BJ (cell line): ENCODE data around the gene PTPA. TPM values are rescaled to one million over a fixed set of nuclear protein-coding genes. Genes with fewer than 3 reads are reported as not detected.

Experiments used
- CTCF ChIA-PET: fragments of 350-600 bp; formaldehyde crosslinking; extraction: SDS; loops from one replicate; lab custom pipeline; 2021; ENCODE audit warnings: antibody characterized with exemption, inconsistent platforms; lab: Yijun Ruan, JAX
- POLR2A ChIA-PET: fragments of 300-600 bp; sonication (Branson Sonifier 250); formaldehyde crosslinking; extraction: SDS; loops from one replicate; lab custom pipeline; 2021; ENCODE audit warnings: antibody characterized with exemption; lab: Charles Lee
- DNase-seq: peaks from one replicate; pipeline ENCODE4 v3.0.0-alpha.2; 2011; ENCODE audit warnings: low read depth
- H3K27me3 ChIP-seq: 2 replicates; pipeline ENCODE4 v1.6.0; 2011; ENCODE audit warnings: low read length; ENCODE audit not compliant: control insufficient read depth, insufficient read depth
- H3K36me3 ChIP-seq: 2 replicates; pipeline ENCODE4 v1.5.1; 2011; ENCODE audit warnings: low read length; ENCODE audit not compliant: control insufficient read depth, insufficient read depth
- H3K4me3 ChIP-seq: 2 replicates; pipeline ENCODE4 v1.5.1; 2011; ENCODE audit warnings: low read depth, mild to moderate bottlenecking, control low read depth, low read length
- CTCF ChIP-seq: IDR thresholded peaks from 2 replicates; pipeline ENCODE4 v1.5.1; 2011; ENCODE audit warnings: low read depth, mild to moderate bottlenecking, control low read depth, inconsistent platforms, low read length, moderate library complexity; ENCODE audit not compliant: insufficient read depth
- polyA plus RNA-seq: library from polyadenylated mRNA; depleted of rRNA; stranded (reverse); fragments of >200 nt; gene quantifications from 2 replicates; pipeline ENCODE4 v1.2.3, GENCODE V29; 2011

PTPA gene
- polyA plus RNA-seq, 1 experiment: 251 TPM

DNA sequence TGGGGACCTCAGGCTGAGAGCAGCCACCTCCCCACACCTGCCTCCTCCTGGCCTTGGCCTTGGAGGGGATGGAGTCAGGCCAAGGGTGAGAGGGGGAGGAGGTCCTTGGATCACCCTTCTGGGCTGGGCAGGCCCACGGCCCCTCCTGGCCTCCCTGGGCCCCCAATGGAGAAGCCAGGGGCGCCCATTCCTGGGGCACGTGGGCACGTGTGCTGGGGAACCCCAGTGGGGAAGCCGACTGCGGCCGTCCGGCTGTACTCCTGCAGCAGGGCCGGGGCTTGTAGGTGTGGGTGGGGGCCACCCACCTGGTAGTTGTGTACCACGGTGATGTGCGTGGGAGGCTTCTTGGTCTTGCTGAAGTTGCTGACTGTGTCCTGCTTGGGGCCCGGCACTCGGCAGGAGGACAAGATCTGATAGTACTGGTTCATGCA is 9.1 kb upstream of the PTPA start:
- DNase-seq: no peak
- TF ChIP-seq CTCF: no peak
- ChIA-PET POLR2A (no interaction called here), CTCF (interaction anchor here (1.2 kb wide), 1 partner anchor 21 kb away, joined by 3 read pairs; the partner anchor contains the start of gene DOLPP1)
- peaks cover 16% of the 10 kb centered on the region for H3K36me3 ChIP-seq
- H3K4me3 ChIP-seq: no peak overlapping the region
- no peaks in the 10 kb centered on the region for H3K27me3 ChIP-seq

DNA sequence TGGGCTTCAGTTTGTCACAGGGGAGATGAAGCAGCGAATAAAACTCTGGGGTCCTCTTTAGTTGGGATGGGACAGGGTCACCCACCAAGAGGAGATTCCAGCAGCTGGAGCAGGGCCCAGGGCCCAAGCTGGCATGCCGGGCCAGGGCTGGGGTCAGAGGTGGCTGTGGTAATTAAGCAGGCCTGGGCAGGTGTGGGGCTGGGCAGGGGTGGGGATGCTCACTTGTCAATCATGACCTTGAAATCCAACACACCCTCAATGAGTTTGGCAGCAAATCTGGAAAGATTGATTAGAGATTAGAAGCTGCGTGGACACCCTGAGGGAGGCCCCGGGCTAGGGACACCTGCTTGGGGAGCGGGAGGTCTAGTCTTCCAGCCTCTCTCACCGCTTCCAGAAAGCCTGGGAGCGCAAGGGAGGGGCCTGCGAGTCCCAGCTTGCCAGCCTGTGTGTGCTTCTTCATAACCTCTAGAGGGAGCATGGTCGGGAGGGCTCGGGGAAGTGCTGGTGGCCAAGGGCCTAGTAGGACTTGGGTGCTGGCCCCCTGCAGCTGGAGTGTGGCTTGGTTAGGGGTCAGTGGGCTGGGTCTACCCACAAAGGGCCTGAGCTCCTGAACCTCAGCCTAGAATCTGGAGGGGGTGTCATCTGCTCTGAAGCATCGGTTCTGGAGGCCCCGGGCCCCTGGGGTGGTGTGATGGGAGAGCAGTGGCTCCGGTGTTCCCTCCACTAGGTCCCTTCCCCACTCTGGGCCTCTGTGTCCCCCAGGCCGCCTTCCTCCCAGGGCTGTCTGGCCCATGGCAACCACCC is 8.2 kb upstream of the PTPA start:
- ChIA-PET CTCF (interaction anchor here (0.6 to 1.1 kb wide), 4 partner anchors 9 to 67 kb away, joined by 3 to 5 read pairs (median 4); partner anchors contain the start of genes DOLPP1 and PTPA), POLR2A (no interaction called here)
- peaks cover 18% of the 10 kb centered on the region for H3K36me3 ChIP-seq
- no peaks in the 10 kb centered on the region for H3K27me3 ChIP-seq
- H3K4me3 ChIP-seq: no peak overlapping the region
- DNase-seq: no peak
- peak; percentile 71 for TF ChIP-seq CTCF

DNA sequence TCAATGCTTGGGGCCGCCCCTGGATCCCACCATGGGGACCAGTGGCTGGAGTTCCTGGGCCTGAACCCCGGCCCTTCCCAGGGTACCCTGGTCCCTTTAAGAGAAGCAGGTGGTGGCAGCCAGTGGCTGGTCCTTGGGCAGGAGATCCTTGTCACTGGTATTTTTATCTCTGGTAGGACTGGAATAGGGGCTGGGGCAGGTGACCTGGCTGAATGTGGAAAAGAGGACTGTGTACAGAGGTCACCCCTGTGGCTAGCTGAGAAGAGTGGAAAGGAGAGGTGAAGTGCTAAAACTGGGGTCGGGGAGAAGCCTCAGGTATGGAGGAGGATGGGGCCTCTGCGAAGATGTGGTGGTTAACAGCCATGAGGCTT is 7.6 kb upstream of the PTPA start:
- POLR2A ChIA-PET: no interaction called here
- CTCF ChIA-PET: interaction anchor here (0.8 to 1.1 kb wide), 3 partner anchors 8 to 23 kb away, joined by 3 to 5 read pairs (median 5); partner anchors contain the start of genes DOLPP1 and PTPA
- H3K4me3 ChIP-seq: no peak overlapping the region
- H3K36me3 ChIP-seq: peaks cover 18% of the 10 kb centered on the region
- no peaks in the 10 kb centered on the region for H3K27me3 ChIP-seq
- no peak for TF ChIP-seq CTCF
- DNase-seq: no peak

DNA sequence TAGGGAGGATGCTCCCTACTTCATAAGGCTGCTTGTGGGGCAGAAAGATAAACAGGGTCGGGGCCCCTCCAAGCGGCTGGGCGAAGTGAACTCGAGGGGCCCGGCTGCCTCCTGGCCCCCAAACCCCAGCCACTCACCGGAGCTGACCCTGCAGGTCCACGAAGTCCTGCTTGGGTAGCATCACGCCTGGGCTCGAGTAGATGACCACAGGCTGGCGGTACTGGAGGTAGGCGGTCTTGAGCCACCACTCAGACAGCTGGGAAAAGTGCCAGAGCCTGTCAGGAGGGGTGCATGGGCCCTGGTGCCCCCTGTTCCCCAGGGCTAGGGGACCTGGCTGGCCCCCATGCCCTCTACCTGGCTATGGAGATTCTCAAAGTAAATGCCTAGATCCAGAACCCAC is 7.2 kb upstream of the PTPA start:
- ChIA-PET CTCF (no interaction called here), POLR2A (no interaction called here)
- Histone ChIP-seq H3K4me3 (no peak overlapping the region), H3K36me3 (peaks cover 18% of the 10 kb centered on the region), H3K27me3 (no peaks in the 10 kb centered on the region)
- DNase-seq: no peak
- no peak for TF ChIP-seq CTCF

DNA sequence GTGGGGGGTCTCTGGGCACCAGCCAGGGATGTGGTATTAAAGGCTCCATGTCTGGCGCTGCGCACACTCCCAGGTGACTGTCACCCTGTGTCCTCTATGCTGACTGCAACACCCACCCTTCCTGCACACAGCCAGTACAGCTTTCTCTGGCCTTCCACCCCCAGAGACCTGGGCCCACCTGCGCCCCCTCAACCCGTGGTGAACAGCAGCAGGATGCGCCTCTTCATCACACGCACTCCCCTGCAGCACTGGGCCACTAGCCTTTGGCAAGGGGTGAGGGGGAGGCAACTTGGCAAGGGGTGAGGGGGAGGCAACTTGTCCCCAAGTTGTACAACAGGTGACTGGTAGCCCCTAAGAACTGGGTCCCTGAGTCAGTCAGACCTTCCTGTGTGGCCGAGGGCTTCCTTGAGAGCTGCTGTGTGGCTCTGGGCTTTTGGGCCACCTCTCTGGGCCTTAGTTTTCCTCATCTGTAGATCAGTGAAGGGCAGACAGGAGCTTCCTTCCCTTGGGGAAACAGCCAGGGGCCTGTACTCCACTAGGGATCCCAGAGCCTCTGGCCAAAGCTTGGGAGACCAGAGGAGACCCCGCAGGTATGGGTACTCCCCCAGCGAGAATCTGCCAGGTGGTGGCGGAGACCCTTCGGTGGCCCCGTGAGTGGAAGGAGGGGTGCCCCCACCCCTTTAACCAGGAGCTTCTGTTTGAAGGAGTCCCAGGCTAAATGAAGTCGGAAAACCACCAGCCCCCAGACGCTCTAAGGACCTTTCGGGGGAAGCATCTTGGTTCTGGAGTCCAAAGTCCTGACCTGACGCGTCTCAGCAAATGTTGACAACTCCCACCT is 5.1 kb upstream of the PTPA start:
- DNase-seq: no peak
- ChIA-PET CTCF (interaction anchor here (0.5 kb wide), 1 partner anchor 953 kb away, joined by 4 read pairs; no protein-coding TSS in a partner anchor), POLR2A (no interaction called here)
- Histone ChIP-seq H3K27me3 (no peaks in the 10 kb centered on the region), H3K36me3 (peaks cover 15% of the 10 kb centered on the region), H3K4me3 (no peak overlapping the region)
- TF ChIP-seq CTCF: no peak
